OCI-LY3 (cell line): ENCODE data around the gene MLXIP.

Experiments used
- CTCF ChIP-seq: fragments of 200-600, 300-600 bp; sonication (generic); IDR thresholded peaks from 2 replicates; pipeline ENCODE4 v1.5.1; 2014; ENCODE audit warnings: antibody characterized with exemption, low read length, low read depth
- EZH2phosphoT487 ChIP-seq: fragments of 200-600 bp; shearing (Covaris generic); IDR thresholded peaks from 2 replicates; pipeline ENCODE4 v1.6.1; 2018; ENCODE audit warnings: antibody characterized with exemption, mixed run types, low read depth

- TF ChIP-seq EZH2phosphoT487 (no peak), CTCF (no peak)
These were observed 104.5 kb downstream of the MLXIP start, which contains the start of gene LRRC43 for GRCh38 chr12:122182887-122183587.
